ENCODE data around the gene GPRIN2. TPM values are rescaled to one million over a fixed set of nuclear protein-coding genes. Genes with fewer than 3 reads are reported as not detected.
A peak's percentile ranks its signal among the peaks of the same experiment; 100 is the strongest.

Gene GPRIN2
- total RNA-seq, 1 experiment from 2014 or later, result 10.5 TPM

- TF ChIP-seq, protein P1, sequence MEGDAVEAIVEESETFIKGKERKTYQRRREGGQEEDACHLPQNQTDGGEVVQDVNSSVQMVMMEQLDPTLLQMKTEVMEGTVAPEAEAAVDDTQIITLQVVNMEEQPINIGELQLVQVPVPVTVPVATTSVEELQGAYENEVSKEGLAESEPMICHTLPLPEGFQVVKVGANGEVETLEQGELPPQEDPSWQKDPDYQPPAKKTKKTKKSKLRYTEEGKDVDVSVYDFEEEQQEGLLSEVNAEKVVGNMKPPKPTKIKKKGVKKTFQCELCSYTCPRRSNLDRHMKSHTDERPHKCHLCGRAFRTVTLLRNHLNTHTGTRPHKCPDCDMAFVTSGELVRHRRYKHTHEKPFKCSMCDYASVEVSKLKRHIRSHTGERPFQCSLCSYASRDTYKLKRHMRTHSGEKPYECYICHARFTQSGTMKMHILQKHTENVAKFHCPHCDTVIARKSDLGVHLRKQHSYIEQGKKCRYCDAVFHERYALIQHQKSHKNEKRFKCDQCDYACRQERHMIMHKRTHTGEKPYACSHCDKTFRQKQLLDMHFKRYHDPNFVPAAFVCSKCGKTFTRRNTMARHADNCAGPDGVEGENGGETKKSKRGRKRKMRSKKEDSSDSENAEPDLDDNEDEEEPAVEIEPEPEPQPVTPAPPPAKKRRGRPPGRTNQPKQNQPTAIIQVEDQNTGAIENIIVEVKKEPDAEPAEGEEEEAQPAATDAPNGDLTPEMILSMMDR (conservative IDR thresholded peaks at IDR 0.05), result no peak
- H2AFZ ChIP-seq (ENCODE audit: low read length), result no peak overlapping the region
- H4K5ac ChIP-seq (ENCODE audit: insufficient read length, low read depth, low read length), result no peak overlapping the region
- H3K9me3 Mint-ChIP-seq, result no peaks in the 10 kb centered on the region
- H3K4me1 Mint-ChIP-seq, result peaks cover 33 to 45% of the 10 kb centered on the region in 2 experiments
- no peaks in the 10 kb centered on the region for H3K79me1 ChIP-seq (ENCODE audit: insufficient read depth, low read depth, low read length, poor library complexity, severe bottlenecking)
- H4K20me1 ChIP-seq (ENCODE audit: control insufficient read depth, insufficient read depth, insufficient read length), result no peaks in the 10 kb centered on the region
- no peak overlapping the region for H2BK12ac ChIP-seq (ENCODE audit: insufficient read length, low read depth, low read length)
- no peak overlapping the region for H3K27ac ChIP-seq (ENCODE audit: insufficient read length, low read depth, low read length)
- H3K14ac ChIP-seq (ENCODE audit: insufficient read depth, low read length), result no peak overlapping the region
- peaks cover 10% of the 10 kb centered on the region; the same call in 1 of the 2 replicates for H3K4me1 ChIP-seq (ENCODE audit: insufficient read depth, low read length)
- peaks cover 29% of the 10 kb centered on the region for H3K27me3 Mint-ChIP-seq (ENCODE audit: low read depth)
- H4K91ac ChIP-seq (ENCODE audit: insufficient read length, low read depth, low read length), result no peak overlapping the region
- H2AK5ac ChIP-seq (ENCODE audit: insufficient read length, low read length), result no peak overlapping the region
- no peak overlapping the region for H2BK5ac ChIP-seq (ENCODE audit: insufficient read length, low read length)
- no peaks in the 10 kb centered on the region for H3K36me3 Mint-ChIP-seq (ENCODE audit: insufficient read depth in 1 of 3, low read depth in 3 of 3)
- peak overlapping the region; percentile 68 to 76 for H3K4me3 Mint-ChIP-seq
- no peaks in the 10 kb centered on the region; the same call in 1 of the 2 replicates for H3K27me3 ChIP-seq (ENCODE audit: insufficient read depth, low read length)
- no peak overlapping the region for H2BK120ac ChIP-seq (ENCODE audit: low read depth, low read length, poor library complexity, severe bottlenecking)
- no peak overlapping the region for H3K4ac ChIP-seq (ENCODE audit: low read depth, low read length)
- no peak overlapping the region for H3K56ac ChIP-seq (ENCODE audit: insufficient read length, low read depth, low read length)
- H3K27ac Mint-ChIP-seq, result no peak overlapping the region
- no peak overlapping the region for H3K18ac ChIP-seq (ENCODE audit: insufficient read length, low read depth, low read length)
- H2BK15ac ChIP-seq (ENCODE audit: low read depth, low read length), result no peak overlapping the region
- WGBS (ENCODE audit: extremely low coverage, insufficient read length, low lambda C conversion rate), result no CpG with 5 or more reads among the region's 7 CpGs
- no peak for DNase-seq
- peaks cover 3% of the 10 kb centered on the region for H3K23me2 ChIP-seq (ENCODE audit: insufficient read length, low read depth, low read length, poor library complexity, severe bottlenecking)
- H3K23ac ChIP-seq (ENCODE audit: insufficient read length, low read depth, low read length), result no peak overlapping the region
- no peaks in the 10 kb centered on the region for H3K9me3 ChIP-seq (ENCODE audit: control insufficient read depth, low read depth, low read length)
- no peak overlapping the region for H3K9ac ChIP-seq (ENCODE audit: extremely low read depth, insufficient read length, low read length)
- peak overlapping the region; percentile 54 for H3K4me2 ChIP-seq (ENCODE audit: insufficient read depth, insufficient read length, low read length)
- no peak overlapping the region for H4K8ac ChIP-seq (replicated peaks; ENCODE audit: insufficient read length, low read depth, low read length)
- H2BK20ac ChIP-seq (ENCODE audit: low read depth, low read length, poor library complexity, severe bottlenecking), result no peak overlapping the region
- no peak overlapping the region for H3T11ph ChIP-seq (ENCODE audit: low read length)
- H3K79me2 ChIP-seq (ENCODE audit: insufficient read depth, low read length), result no peaks in the 10 kb centered on the region
These were observed 14.5 kb downstream of the GPRIN2 start for GRCh38 chr10:46541735-46542566.

Data from H9 (cell line).